GM19328 (cell line): ENCODE measurements around the gene KRTAP5-1.
"Not testable (repeated sequence)": the region's sequence is repeated elsewhere in the genome, so short reads cannot be mapped to it uniquely, and the experiment has no call there.

ENCODE experiments used
- ATAC-seq: cut with Tn5 transposase; IDR thresholded peaks from one replicate; pipeline ENCODE4 v1.9.1; 2021; ENCODE audit warnings: mild to moderate bottlenecking, moderate library complexity; ENCODE audit not compliant: unreplicated experiment

KRTAP5-1 gene

DNA sequence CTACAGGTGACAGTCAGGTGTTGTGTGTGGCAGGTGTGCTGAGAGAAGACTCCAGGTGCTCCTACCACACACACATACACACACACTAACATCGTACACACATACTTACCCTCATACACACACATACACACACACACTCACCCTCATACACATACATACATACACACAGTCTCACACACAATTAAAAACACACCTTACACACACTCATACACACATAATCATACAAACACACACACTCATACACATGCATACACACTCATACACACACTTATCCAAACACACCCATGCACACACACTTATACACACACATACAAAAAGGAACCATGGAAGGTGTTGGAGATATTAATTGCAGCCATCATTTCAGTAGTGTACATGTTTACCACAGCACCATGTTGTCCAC lies 18.5 kb upstream of the KRTAP5-1 start:
- no peak for ATAC-seq

DNA sequence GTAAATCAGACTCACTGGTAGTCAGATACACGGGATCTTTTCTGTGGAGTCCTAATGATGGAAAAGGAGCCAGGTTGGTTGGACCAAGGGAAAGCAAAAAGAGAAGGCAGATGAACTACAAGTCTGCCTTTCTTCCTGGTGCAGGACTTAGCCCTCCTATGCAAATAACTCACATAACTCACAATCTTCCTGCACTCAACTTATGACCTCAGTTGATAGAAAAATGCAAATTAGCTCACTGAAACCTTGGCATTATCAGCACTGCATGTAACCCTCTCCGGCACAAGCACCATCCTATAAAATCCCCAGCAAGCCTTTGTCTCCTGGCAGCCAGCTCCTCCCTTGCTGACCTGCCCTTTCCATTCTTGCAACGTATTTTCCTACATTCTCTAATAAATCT lies 16.6 kb upstream of the KRTAP5-1 start:
- ATAC-seq: not testable (repeated sequence)

DNA sequence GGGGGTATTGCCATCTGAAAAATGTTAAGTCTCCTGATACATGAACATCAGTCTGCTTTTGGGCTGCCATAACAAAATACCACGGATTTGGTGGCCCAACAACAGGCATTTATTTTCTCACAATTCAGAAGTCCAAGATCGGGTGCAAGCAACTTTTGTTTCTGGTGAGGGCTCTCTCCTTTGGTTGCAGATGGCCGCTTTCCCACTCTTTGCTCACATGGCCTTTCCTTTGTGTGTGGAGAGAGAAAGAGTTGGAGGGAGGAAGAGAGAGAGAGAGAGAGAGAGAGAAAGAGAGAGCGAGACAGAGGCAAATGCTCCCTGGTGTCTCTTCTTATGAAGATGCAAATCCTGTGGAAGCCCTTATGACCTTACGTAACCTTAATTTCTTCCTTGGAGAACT lies 15.5 kb upstream of the KRTAP5-1 start:
- ATAC-seq: no peak

DNA sequence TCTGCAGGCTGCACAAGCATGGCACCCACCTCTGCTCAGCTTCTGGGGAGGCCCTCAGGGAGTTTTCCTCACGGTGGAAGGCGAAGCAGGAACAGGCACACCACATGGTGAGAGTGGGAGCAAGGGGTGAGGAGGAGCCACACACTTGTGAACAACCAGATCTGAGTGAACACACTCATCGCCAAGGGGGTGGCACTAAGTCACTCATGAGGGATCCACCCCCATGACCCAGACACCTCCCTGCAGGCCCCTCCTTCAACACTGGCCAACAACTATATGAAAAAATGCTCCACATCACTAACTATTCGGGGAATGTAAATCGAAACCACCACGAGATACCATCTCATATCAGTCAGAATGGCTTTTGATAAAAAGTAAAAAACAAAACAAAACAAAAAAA lies 13.7 kb upstream of the KRTAP5-1 start:
- no peak for ATAC-seq

DNA sequence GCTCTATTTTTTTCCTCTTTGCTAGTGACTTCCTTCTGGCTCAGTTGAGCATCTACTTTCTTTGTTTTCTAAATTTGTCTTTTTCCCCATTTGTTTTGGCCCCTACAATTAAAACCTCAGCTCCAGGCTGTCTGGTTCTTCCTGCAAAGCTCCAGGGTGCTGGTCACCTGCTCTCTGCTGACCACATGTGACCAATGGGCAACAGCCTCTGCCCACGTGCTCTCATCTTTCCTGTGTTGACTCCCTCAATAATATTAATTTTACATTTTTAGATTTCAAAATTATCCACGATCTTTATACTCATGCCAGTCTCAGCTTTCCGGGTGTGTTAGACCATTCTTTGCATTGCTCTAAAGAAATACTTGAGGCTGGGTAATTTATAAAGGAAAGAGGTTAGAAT lies 13.3 kb upstream of the KRTAP5-1 start:
- not testable (repeated sequence) for ATAC-seq

DNA sequence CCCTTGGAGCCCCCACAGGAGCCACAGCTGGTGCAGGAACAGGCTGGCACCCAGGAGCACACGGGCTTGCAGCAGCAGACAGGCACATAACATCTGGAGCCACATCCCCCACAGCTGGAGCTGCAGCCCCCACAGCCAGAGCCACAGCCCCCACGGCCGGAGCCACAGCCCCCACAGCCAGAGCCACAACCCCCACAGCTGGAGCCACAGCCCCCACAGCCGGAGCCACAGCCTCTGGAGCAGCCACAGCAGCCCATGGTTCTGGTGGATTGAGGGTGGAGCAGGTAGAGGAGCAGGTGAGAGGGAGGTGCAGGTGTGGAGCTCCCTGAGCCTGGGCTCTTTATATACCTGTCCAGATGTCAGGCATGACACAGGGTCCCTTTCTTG lies 12.9 kb upstream of the KRTAP5-1 start, which contains the start of gene KRTAP5-2:
Gene KRTAP5-2 (minus strand): TSS at position 301 of the 387 bp plus-strand sequence. CDS start 44 bp downstream, at position 257.
- ATAC-seq: no peak

DNA sequence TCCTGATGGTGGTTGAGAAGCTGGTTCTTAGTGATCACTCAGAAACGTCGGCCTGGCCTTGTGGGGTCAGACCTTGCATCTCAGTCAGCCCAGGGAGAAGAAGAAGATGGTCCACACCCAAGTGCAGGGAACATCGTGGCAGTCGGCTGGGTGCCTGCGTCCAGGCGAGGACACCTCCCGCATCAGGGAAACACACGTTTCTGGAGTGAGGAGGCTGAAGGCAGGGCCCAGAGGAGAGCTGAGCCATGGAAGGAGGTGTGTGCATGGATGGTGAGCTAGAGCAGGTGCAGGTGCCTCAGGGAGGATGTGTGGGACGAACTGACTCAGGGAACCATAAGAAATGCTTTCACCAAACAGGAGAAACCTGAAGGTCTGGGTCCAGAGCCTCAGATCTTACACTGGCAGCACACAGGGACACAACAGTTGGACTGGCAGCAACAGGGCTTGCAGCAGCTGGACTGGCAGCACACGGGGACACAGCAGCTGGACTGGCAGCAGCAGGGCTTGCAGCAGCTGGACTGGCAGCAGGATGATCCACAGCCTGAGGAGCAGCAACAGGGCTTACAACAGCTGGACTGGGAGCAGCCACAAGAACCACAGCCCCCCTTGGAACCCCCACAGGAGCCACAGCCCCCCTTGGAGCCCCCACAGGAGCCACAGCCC lies 12.4 kb upstream of the KRTAP5-1 start:
- ATAC-seq: no peak

DNA sequence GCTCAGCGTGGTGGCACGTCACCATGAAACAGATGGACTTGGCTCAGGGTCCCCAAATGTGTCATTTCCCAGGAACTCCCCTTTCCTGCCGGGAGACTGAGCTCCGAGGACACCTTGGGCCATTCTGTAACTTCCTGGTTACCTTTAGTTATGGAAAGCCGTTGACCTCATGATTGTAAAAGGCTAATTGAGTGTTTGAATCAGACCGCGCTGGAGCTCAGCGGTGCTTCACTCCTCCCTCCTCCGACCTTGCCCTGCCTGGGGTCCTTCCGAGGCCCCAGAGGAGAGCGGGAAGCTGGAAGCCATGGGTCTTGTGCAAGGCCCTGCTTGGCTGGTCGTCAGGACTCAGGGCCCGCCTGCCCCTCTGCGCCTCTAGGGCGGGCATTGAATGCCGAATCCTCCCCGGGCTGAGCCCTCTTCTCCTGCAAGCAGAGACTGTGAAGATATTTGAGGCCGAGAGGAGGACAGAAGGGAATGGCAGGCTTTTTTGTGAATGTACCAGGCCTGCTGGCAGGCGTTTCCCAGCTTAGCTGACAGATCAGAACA lies 11.6 kb upstream of the KRTAP5-1 start:
- ATAC-seq: not testable (repeated sequence)

DNA sequence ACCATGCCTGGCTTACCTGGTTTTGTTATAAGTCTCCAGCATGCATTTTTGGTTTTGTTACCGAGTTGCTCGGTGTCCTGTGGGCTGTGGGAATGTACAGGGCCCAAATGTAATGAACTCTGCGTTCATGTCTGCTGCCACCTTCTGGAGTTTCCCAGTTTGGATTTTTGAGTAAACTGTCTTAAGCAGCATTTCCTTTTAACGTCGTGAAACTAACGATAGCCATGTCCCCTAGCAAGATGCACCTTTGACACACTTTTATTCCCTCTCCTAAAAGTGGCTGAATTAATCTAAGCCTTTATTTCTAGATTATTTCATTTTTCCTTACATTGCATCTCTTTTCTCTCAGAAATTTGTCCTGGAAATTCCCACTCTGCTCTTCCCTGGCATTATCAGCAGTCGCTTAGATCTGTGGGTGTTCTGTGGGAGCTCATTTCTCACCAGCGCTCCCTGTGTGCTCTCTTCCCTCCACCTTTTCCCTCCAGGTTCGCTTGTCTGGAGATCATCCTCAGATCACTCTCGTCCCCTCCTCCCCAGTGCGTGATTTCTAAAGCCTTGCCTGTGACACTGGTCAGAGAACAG lies 11.0 kb upstream of the KRTAP5-1 start:
- ATAC-seq: not testable (repeated sequence)

DNA sequence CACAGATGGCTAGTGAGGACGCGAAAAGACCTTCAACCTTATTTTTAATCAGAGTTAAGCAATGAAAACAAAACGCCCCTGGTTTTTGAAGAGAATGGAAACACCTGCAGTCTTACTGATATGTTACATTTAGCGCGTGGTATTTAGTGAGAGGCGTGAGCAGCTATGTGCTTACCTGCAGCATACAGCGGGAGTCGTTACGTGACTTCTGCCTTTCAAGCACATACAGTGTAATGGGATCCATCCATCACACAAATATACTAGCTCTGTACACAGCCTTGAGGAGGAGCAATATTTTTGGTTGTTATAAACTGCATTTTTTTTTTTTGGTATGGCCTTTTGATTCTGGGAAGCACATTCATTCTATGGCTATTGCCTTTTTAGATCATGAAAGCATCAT lies 7.5 kb upstream of the KRTAP5-1 start:
- no peak for ATAC-seq

DNA sequence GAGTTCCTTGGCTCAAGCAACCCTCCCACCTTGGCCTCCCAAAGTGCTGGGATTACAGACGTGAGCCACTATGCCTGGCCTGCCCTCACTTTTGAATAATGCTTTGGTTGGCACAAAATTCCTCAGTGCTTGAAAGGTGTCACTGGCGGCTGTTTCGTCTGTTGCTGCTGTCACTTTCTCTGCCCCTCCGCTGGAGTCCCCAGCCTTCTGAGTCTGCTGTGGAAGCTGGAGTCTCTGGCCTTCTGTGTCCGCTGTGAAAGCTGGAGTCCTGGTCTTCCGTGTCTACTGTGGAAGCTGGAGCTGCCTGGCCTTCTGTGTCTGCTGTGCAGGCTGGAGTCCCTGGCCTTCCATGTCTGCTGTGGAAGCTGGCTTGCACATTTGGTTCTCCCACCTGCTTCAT lies 4.9 kb upstream of the KRTAP5-1 start:
- no peak for ATAC-seq

DNA sequence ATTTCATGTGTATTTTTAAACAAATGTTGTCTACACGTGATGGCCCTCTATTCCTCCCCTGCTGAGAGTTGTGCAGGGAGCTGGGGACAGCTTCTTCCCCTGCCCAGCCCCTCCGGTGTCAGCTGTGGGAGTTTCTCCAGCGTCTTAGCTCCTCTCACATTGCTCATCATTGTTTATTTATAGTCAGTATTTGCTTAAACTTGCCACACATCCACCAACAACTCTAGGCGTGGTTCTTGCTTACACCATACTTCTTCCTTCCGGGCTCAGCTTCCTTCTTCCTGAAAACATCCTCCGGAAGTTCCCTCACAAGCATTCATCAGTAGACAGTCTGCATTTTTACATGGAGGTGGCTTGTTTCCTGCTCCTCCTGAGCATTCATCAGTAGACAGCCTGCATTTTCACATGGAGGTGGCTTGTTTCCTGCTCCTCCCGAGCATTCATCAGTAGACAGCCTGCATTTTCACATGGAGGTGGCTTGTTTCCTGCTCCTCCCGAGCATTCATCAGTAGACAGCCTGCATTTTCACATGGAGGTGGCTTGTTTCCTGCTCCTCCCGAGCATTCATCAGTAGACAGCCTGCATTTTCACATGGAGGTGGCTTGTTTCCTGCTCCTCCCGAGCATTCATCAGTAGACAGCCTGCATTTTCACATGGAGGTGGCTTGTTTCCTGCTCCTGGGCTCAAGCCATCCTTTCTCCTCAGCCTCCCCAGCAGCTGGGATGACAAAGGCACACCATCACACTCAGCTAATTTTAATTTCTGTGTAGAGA lies 4.3 kb upstream of the KRTAP5-1 start:
- not testable (repeated sequence) for ATAC-seq

DNA sequence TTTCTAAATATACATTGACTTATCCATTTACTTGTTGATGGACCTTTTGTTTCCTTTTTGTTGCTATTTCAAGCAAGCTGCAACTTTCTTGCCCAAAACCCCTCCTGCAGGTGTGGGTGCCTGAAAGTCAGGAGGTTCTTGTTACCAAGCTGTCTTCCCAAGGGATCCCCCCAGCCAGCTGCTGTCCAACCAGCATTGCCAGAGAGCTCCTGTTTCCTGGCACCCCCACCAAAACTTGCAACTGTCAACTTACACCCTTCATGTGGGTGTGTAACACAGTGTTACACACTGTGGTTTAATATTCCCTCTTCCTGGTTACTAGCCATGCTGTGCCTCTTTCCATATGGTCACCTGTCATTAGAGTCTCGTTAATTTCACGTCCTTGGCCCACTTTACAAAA lies 1.6 kb upstream of the KRTAP5-1 start:
- ATAC-seq: no peak

DNA sequence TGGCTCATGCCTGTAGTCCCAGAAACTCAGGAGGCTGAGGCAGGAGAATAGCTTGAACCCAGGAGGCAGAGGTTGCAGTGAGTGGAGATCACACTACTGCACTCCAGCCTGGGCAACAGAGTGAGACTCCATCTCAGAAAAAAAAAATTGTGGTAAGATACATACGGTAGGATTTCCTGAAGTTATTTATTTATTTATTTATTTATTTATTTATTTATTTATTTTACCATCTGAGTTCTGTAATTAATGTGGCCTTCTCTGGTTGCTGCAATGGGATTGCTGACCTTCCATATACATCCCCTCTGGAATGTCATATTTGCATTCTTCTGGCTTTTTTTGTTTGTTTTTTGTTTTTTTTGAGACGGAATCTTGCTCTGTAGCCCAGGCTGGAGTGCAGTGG lies 2.2 kb downstream of the KRTAP5-1 start:
- not testable (repeated sequence) for ATAC-seq

DNA sequence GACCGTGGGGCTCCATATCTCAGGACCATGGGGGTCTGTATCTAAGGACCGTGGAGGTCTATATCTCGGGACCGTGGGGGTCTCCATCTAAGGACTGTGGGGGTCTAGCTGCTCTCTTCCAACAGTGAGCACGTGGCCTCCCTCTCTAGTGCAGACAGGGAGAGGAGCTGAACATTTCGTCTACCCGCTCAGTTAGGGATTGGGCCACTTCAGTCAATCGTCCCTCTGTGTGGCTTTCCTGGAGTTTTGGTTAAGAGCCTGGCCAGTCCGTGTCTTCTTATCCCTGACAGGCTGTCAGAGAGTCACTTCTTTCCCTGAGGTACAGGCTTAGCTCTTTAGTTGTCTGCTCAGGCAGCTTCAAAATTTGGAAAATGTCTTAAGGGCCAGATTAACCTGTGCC lies 3.1 kb downstream of the KRTAP5-1 start:
- ATAC-seq: no peak

DNA sequence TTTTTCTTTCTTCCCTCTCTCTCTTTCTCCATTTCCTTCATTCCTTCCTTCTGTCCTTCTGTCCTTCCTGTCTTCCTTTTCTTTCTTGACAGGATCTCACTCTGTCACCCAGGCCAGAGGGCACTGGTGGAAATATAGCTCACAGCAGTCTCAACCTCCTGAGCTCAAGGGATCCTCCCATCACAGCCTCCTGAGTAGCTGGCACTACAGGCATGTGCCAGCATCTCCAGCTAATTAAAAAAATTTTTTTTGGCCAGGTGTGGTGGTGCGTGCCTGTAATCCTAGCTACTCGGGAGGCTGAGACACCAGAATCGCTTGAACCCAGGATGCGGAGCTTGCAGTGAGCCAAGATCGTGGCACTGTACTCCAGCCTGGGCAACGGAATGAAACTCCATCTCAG lies 8.3 kb downstream of the KRTAP5-1 start:
- ATAC-seq: no peak

DNA sequence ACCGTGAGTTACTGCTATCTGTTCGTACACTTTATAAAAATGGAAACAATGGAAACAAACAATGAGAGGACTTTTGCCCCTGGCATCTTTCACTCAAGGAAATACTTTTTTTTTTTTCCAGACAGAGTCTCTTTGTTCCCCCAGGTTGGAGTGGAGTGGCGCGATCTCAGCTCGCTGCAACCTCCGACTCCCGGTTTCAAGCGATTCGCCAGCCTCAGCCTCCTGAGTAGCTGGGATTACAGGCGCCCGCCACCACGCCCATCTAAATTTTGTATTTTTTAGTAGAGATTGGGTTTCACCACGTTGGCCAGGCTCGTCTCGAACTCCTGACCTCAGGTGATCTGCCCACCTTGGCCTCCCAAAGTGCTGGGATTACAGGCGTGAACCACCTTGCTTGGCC lies 9.3 kb downstream of the KRTAP5-1 start:
- not testable (repeated sequence) for ATAC-seq

DNA sequence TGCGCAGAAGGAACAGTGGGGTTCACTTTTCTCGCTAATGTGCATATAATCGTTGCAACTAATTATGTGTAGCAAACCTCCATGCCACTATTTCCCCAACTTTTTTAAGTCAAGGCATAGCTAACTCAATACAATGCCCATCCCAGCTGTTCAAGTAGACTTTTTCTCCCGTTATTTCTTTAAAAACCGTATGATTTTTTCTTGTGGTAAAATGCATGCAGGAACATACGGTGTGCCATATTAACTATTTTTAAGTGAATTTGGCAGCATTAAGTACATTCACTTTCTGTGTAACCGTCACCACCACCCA lies 10.2 kb downstream of the KRTAP5-1 start:
- ATAC-seq: no peak

DNA sequence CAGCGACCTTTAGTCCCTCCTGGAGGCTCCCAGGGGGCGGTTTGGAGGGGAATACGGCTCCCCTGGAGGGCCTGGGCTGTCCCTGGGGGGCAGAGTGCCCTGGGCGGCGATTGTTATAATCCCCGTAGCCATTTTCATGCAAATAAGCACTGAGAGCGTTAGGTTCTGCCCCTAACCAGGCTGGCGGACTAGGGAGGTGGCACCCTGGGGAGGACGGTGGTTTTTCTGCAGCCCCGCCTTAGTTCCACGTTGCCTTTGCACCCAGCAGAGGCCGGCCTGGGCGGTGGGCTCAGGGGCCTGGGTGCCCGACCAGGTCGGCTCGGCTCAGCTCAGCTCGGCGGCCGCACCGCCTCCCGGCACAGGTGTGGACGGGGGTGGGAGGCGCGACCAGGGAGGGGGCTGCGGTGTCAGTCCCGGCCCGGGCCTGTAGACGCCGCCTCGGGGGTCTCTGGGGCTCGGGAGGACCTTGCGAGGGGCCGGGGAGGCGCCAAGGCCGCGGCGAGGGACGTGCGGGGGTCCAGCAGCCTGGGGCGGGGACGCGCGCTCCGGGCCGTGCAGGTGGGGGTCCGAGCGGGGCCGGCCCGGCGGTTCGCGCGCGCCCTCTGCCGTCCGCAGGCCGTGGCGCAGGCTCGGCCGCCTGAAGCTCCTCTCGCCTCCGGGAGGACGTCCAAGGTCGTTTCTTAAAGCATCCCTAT lies 10.7 kb downstream of the KRTAP5-1 start:
- ATAC-seq: no peak

DNA sequence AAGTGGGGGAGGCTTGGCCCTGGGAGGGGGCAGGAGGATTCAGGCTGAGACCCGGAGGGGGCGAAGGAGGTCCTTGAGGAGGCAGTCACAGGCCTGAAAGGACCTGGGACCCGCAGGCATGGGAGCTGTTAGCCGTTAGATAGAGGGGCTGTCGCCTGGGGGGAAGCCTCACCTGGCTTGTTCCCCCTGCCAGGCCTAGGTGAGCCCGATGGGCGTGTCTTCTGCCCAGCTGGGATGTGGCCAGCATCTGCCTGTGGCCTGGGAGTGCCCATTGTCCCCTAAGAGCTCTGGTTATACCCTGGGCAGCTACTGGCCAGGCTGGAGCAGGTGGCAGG lies 11.2 kb downstream of the KRTAP5-1 start:
- no peak for ATAC-seq

DNA sequence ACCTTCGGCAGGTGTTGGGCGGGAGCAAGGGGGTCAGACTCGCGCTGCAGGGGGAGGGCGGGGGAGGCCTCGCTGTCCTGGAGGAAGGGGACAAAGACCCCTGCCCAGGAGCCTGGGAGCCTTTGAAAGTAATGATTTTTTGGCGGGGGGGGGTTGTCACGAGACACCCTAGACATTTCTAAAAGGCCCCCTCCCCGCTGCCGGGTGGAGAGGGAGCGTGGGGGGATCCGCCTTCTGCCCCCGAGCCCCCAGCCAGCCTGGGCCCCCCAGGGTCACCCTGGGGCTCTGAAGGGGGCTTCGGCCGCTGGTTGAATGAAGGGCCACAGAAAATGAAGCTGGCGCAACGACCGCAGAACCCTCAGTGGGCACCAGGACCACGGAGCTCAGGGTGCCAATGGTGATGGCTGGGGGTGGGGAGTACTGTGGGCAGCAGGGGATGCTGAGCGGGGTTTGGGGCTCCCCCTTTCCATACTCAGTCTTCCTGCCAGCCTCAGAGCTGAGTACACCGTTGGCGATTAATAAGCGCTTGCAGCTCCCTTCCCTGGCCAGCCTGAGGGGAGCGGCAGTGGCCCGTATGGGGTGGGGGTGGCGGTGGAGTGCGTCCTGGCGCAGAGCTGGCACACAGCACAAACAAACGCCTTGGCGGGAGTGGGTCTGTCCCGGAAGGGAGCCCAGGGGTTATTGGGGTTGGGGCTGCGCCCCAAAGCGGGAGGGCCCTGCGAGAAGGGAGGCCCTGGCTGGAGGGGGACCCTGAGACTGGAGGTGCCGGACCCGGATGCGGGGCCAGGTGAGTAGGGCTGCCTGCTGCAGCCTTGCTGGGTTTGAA lies 11.8 kb downstream of the KRTAP5-1 start:
- ATAC-seq: no peak
